AG04450 (cell line): ENCODE measurements around the gene PDE4A. TPM values are rescaled to one million over a fixed set of nuclear protein-coding genes. Genes with fewer than 3 reads are reported as not detected.
"Not testable (repeated sequence)": the region's sequence is repeated elsewhere in the genome, so short reads cannot be mapped to it uniquely, and the experiment has no call there.

Source experiments
- CTCF ChIA-PET: fragments of 300-600, 350-600 bp; formaldehyde crosslinking; extraction: SDS; loops from one replicate; lab custom pipeline; 2022; ENCODE audit warnings: antibody characterized with exemption, inconsistent platforms; lab: Charles Lee
- POLR2A ChIA-PET: fragments of 350-600 bp; formaldehyde crosslinking; extraction: SDS; loops from one replicate; lab custom pipeline; 2021; ENCODE audit warnings: antibody characterized with exemption, inconsistent platforms; lab: Yijun Ruan, JAX
- DNase-seq: peaks from one replicate; pipeline ENCODE4 v3.0.0-alpha.2; 2011; ENCODE audit warnings: low read depth, low spot score
- H3K27ac ChIP-seq: one replicate; pipeline ENCODE4 v1.5.1; 2012; ENCODE audit warnings: low read depth, low read length, control low read depth
- H3K27me3 ChIP-seq: one replicate; pipeline ENCODE4 v1.6.0; 2012; ENCODE audit warnings: low read length; ENCODE audit not compliant: control insufficient read depth, insufficient read depth
- H3K4me3 ChIP-seq: 2 replicates; pipeline ENCODE4 v1.5.1; 2011; ENCODE audit warnings: mild to moderate bottlenecking, low read depth, low read length, control low read depth
- H3K9me3 ChIP-seq: 2 replicates; pipeline ENCODE4 v1.5.1; 2012; ENCODE audit warnings: low read length; ENCODE audit not compliant: control insufficient read depth, insufficient read depth
- CTCF ChIP-seq: IDR thresholded peaks from 2 replicates; pipeline ENCODE4 v1.5.1; 2011; ENCODE audit warnings: low read depth, low read length, control low read depth, inconsistent platforms
- polyA plus RNA-seq: library from polyadenylated mRNA; depleted of rRNA; stranded (reverse); fragments of >200 nt; gene quantifications from 2 replicates; pipeline ENCODE4 v1.2.3, GENCODE V29; 2011

Gene PDE4A
- polyA plus RNA-seq, 1 experiment: 2.9 TPM

GRCh38 chr19:10460714-10461046 lies 40.3 kb downstream of the PDE4A start:
- no peak for DNase-seq
- Histone ChIP-seq H3K4me3 (no peak overlapping the region), H3K27ac (no peak overlapping the region), H3K27me3 (no peaks in the 10 kb centered on the region), H3K9me3 (no peaks in the 10 kb centered on the region; the same call in 1 of the 2 replicates)
- POLR2A ChIA-PET: no interaction called here
- CTCF ChIA-PET: interaction anchor here (0.9 kb wide), 1 partner anchor 121 kb away, joined by 3 read pairs; no protein-coding TSS in a partner anchor
- TF ChIP-seq CTCF: no peak

- Histone ChIP-seq H3K9me3 (no peaks in the 10 kb centered on the region; the same call in 1 of the 2 replicates), H3K4me3 (peak overlapping the region; percentile 49), H3K27ac (peak overlapping the region; percentile 11), H3K27me3 (no peaks in the 10 kb centered on the region)
- TF ChIP-seq CTCF: no peak
- ChIA-PET CTCF (interaction anchor here (0.6 to 1.3 kb wide), 6 partner anchors 24 to 238 kb away, joined by 3 to 5 read pairs (median 3); no protein-coding TSS in a partner anchor), POLR2A (no interaction called here)
- DNase-seq: peak; percentile 77
Observed at GRCh38 chr19:10461047-10461949, 41.0 kb downstream of the PDE4A start.

GRCh38 chr19:10462042-10462441 lies 41.7 kb downstream of the PDE4A start:
- POLR2A ChIA-PET, H3K9me3 ChIP-seq, DNase-seq, H3K27me3 ChIP-seq, H3K4me3 ChIP-seq: not testable (repeated sequence)
- peak overlapping the region; percentile 11 for H3K27ac ChIP-seq
- CTCF ChIA-PET: interaction anchor here (1.0 to 1.3 kb wide), 2 partner anchors 17 to 46 kb away, joined by 3 read pairs; no protein-coding TSS in a partner anchor

GRCh38 chr19:10462557-10462956 lies 42.2 kb downstream of the PDE4A start:
- POLR2A ChIA-PET: no interaction called here
- Histone ChIP-seq H3K27ac (no peak overlapping the region), H3K4me3 (no peak overlapping the region), H3K27me3 (no peaks in the 10 kb centered on the region), H3K9me3 (no peaks in the 10 kb centered on the region; the same call in 1 of the 2 replicates)
- CTCF ChIA-PET: interaction anchor here (1.0 to 1.3 kb wide), 2 partner anchors 17 to 46 kb away, joined by 3 read pairs; no protein-coding TSS in a partner anchor
- TF ChIP-seq CTCF: no peak
- DNase-seq: no peak

- ChIA-PET POLR2A (no interaction called here), CTCF (interaction anchor here (1.1 kb wide), 1 partner anchor 14 kb away, joined by 3 read pairs; no protein-coding TSS in a partner anchor)
- no peak overlapping the region for H3K4me3 ChIP-seq
- no peak overlapping the region for H3K27ac ChIP-seq
- H3K9me3 ChIP-seq: no peaks in the 10 kb centered on the region; the same call in 1 of the 2 replicates
- no peak for TF ChIP-seq CTCF
- no peak for DNase-seq
- no peaks in the 10 kb centered on the region for H3K27me3 ChIP-seq
Observed at GRCh38 chr19:10464456-10464855, 44.1 kb downstream of the PDE4A start.
